ENCODE measurements around the gene OR2Y1.
"Not testable (repeated sequence)": the region's sequence is repeated elsewhere in the genome, so short reads cannot be mapped to it uniquely, and the experiment has no call there.

Gene OR2Y1

DNA sequence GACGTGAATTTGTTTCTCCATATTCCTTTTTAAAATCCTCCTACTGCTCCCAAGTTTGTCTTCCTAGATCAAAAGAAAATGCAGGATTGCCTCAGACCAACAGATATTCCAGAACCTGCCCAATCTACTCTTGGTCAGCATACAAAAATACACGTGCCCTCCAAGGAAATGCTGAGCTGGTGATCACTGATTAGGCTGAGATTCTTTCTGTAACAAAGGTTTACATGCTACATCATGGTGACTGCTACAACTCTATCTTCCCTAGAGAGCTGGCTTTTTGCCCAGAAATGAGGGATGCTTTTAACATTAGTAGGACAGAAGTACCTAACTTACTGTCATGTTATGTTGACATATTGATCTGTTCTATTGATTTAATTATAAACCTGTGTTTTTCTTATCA, 35.5 kb downstream of the OR2Y1 start:
- TF ChIP-seq ZNF274 (IDR thresholded peaks at IDR 0.05; ENCODE audit: low read depth, low read length) = no peak
- H3K4me3 ChIP-seq (ENCODE audit: low read length) = no peak overlapping the region

- no peak for TF ChIP-seq ZNF274 (IDR thresholded peaks at IDR 0.05; ENCODE audit: low read depth, low read length)
- no peak overlapping the region for H3K4me3 ChIP-seq (ENCODE audit: low read length)
Measured at GRCh38 chr5:180703912-180704311, 35.9 kb downstream of the OR2Y1 start.

DNA sequence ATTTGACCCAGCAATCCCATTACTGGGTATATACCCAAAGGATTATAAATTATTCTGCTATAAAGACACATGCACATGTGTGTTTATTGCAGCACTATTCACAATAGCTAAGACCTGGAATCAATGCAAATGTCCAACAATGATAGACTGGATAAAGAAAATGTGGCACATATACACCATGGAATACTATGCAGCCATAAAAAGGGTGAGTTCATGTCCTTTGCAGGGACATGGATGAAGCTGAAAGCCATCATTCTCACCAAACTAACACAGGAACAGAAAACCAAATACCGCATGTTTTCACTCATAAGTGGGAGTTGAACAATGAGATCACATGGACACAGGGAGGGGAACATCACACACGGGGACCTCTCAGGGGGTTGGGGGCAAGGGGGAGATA, 36.5 kb downstream of the OR2Y1 start:
- not testable (repeated sequence) for H3K4me3 ChIP-seq (ENCODE audit: low read length)

DNA sequence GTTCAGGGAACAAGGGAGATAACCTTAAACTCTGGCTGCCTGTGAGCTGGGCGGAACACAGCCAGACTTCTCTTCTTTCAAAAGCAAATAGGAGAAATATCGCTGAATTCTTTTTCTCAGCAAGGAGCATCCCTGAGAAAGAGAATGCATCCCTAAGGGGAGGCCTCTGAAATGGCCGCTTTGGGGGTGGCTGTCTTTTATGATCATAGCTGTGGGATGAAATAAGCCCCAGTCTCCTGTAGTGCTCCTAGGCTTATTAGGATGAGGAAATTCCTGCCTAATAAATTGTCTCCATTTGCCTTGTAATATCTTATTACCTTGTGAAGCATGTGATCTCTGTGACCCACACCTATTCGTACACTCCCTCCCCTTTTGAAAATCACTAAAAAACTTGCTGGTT, 39.4 kb downstream of the OR2Y1 start:
- H3K4me3 ChIP-seq (ENCODE audit: low read length) = not testable (repeated sequence)

DNA sequence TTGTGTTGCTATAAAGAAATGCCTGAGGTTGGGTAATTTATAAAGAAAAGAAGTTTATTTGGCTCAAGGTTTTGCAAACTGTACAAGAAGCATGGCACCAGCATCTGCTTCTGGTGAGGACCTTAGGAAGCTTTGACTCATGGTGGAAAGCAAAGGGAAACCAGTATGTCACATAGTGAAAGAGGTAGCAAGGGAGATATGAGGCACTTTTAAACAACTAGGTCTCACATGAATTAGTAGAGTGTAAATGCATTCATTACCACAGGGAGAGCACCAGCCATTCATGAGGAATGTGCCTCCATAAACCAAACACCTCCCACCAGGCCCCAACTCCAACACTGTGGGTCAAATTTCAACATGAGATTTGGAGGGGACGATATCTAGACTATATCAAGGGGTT, 40.8 kb downstream of the OR2Y1 start:
- TF ChIP-seq ZNF274 (IDR thresholded peaks at IDR 0.05; ENCODE audit: low read depth, low read length) = no peak
- H3K4me3 ChIP-seq (ENCODE audit: low read length) = no peak overlapping the region

GRCh38 chr5:180696116-180696515, 43.7 kb downstream of the OR2Y1 start:
- no peak overlapping the region for H3K4me3 ChIP-seq (ENCODE audit: low read length)
- no peak for TF ChIP-seq ZNF274 (IDR thresholded peaks at IDR 0.05; ENCODE audit: low read depth, low read length)

DNA sequence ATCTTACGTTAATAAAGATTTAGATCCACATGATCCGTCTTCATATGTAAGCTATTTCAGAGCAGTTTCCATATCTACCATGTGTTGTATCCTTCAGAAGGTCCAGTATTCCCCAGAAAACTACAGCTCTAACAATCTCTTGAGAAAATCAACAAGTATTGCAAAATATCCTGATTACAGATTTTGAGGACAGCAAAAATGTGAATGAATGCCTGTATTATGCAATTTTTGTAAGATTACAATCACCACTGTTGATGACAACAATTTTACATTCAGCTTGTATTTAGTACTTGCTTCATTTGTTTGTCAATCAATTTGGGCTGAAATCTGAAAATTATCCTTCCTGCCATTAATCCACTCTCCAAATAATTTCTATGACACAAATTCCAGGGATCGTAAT, 47.4 kb downstream of the OR2Y1 start:
- TF ChIP-seq ZNF274 (IDR thresholded peaks at IDR 0.05; ENCODE audit: low read depth, low read length) = no peak
- H3K4me3 ChIP-seq (ENCODE audit: low read length) = no peak overlapping the region

GRCh38 chr5:180691046-180691445, 48.8 kb downstream of the OR2Y1 start:
- no peak for TF ChIP-seq ZNF274 (IDR thresholded peaks at IDR 0.05; ENCODE audit: low read depth, low read length)
- no peak overlapping the region for H3K4me3 ChIP-seq (ENCODE audit: low read length)

DNA sequence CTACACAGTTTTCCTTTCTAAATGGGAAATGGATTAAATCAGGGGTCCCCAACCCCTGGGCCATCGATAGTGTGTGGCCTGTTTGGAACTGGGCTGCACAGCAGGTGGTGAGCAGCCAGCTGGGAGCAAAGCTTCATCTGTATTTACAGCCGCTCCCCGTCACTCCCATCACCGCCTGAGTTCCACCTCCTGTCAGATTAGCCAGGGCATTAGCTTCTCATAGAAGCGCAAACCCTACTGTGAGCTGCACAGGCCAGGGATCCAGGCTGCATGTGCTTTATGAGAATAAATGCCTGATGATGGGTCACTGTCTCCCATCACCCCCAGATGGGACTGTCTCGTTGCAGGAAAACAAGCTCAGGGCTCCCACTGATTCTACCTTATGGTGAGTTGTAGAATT, 49.3 kb downstream of the OR2Y1 start:
- H3K4me3 ChIP-seq (ENCODE audit: low read length) = no peak overlapping the region
- no peak for TF ChIP-seq ZNF274 (IDR thresholded peaks at IDR 0.05; ENCODE audit: low read depth, low read length)

- TF ChIP-seq ZNF274 (IDR thresholded peaks at IDR 0.05; ENCODE audit: low read depth, low read length) = no peak
- no peak overlapping the region for H3K4me3 ChIP-seq (ENCODE audit: low read length)
Measured at GRCh38 chr5:180689775-180690174, 50.1 kb downstream of the OR2Y1 start.
